HG02870 (cell line): ENCODE measurements around the gene LAPTM5.

Source experiments
- ATAC-seq: cut with Tn5 transposase; IDR thresholded peaks from one replicate; pipeline ENCODE4 v1.9.1; 2021; ENCODE audit warnings: mild to moderate bottlenecking, moderate library complexity; ENCODE audit not compliant: unreplicated experiment

Gene LAPTM5

DNA sequence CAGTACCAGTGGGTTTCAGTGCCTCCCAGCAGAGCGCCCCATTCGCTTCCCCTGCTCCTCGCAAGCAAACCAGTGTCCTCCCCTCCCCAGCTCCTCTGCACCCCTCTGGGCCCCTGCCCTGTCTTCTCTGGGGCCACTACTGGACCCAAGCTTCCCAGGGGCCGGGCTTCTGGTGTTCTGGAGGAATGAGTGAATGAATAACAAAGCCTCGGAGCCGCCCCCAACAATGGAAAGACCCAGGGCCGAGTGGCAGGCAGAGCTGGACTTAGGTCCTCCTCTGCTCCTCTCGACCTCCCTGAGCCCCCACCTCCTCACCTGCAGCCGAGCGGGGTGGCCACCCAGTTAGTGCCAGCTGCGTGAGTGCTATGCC is 71.8 kb downstream of the LAPTM5 start:
- no peak for ATAC-seq

DNA sequence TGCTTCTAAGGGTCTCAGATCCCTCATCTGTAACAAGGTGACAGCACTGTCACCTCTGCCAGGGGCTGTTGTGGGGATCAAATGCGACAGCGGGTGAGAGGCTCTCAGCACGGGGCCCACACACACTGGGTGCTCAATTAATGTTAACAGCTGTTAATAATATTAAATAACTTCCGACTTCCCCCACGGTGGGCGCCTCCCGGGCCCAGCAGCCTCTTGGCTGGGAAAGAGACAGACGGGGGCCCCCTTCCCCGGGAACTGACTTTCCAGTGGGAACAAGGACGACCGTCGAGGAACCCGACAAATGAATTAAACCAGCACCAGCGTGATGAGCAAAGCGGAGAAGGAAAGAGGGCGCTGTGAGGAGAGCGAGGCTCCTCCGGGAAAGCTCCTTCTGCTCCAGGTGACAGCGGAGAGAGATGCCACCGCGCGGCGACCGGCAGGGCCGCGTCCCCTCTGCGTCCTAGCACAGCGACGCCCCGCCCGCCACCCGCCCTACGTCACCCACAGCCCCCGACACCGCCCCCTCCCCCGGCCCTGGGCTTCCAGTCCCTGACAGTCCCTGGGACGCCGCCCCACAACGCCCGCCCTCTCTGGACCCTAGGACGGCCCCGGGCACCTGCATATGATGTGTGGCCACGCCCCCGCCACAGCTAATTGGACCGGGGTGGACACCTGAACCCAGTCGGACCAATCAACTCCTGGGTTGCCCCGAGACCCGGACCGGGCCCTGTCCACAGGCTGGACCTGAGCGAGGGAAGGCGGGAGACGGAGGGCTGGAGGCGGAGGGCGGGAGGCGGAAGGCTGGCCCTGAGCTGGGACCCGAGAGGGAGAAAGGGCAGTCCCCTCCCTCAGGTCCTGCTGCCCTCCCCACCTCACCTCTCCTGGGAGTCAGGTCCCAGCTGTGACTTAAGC is 72.4 kb downstream of the LAPTM5 start:
- ATAC-seq = no peak

- no peak for ATAC-seq
These were observed 73.3 kb downstream of the LAPTM5 start for GRCh38 chr1:30684259-30684658.

DNA sequence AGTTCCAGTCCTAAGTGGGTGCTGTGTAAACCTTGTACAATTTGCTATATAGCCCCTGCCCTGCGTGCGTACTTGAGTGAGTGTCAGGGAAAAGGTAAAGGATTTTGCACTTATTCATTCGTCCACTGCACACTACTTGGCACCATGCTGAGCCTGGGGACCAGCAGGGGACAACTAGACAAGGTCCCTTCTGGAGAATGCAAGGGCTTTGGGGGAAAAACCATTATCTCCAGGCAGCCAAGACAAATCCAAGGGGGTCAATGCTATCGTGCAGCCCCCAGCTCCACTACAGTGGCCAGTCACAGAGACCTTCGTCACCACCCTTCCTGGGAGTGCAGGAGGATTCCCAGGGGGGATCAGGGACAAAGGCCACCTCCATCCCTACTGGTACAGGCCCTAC is 73.9 kb downstream of the LAPTM5 start:
- no peak for ATAC-seq
